Astrocyte (in vitro differentiated cells and primary cell): ENCODE data around the gene YWHAB. TPM values are rescaled to one million over a fixed set of nuclear protein-coding genes. Genes with fewer than 3 reads are reported as not detected.
"Not testable (repeated sequence)": the region's sequence is repeated elsewhere in the genome, so short reads cannot be mapped to it uniquely, and the experiment has no call there.

ENCODE experiments used
- DNase-seq: peaks from one replicate; pipeline ENCODE4 v3.0.0-alpha.2; 2010; ENCODE audit warnings: low read depth
- FAIRE-seq: peaks from 2 replicates; lab custom pipeline; 2011; peaks lifted over from hg19 to GRCh38; lab: Jason Lieb, UNC
- H2AFZ ChIP-seq: 2 replicates; pipeline ENCODE4 v1.6.0; 2012; ENCODE audit warnings: low read depth, low read length, inconsistent platforms
- H3K27ac ChIP-seq: 2 replicates; pipeline ENCODE4 v1.5.1; 2011; ENCODE audit warnings: low read depth, low read length, inconsistent platforms
- H3K27me3 ChIP-seq: 2 replicates; pipeline ENCODE4 v1.6.0; 2011; ENCODE audit warnings: low read length, inconsistent platforms; ENCODE audit not compliant: insufficient read depth
- H3K36me3 ChIP-seq: 2 replicates; pipeline ENCODE4 v1.5.1; 2011; ENCODE audit warnings: low read length, inconsistent platforms; ENCODE audit not compliant: insufficient read depth
- H3K4me1 ChIP-seq: 2 replicates; pipeline ENCODE4 v1.5.1; 2011; ENCODE audit warnings: low read length, inconsistent platforms; ENCODE audit not compliant: insufficient read depth
- H3K4me2 ChIP-seq: 2 replicates; pipeline ENCODE4 v1.6.0; 2012; ENCODE audit warnings: low read length, inconsistent platforms
- H3K4me3 ChIP-seq: 2 replicates; pipeline ENCODE4 v1.5.1; 2011; ENCODE audit warnings: low read depth, mild to moderate bottlenecking, low read length, inconsistent platforms; ENCODE audit not compliant: insufficient read depth
- H3K79me2 ChIP-seq: 2 replicates; pipeline ENCODE4 v1.6.0; 2012; ENCODE audit warnings: mild to moderate bottlenecking, low read length, inconsistent platforms; ENCODE audit not compliant: insufficient read depth
- H3K9ac ChIP-seq: 2 replicates; pipeline ENCODE4 v1.6.0; 2012; ENCODE audit warnings: mild to moderate bottlenecking, low read length, inconsistent platforms
- H3K9me3 ChIP-seq: 2 replicates; pipeline ENCODE4 v1.5.1; 2012; ENCODE audit warnings: low read depth, mild to moderate bottlenecking, low read length, inconsistent platforms; ENCODE audit not compliant: insufficient read depth
- H4K20me1 ChIP-seq: 2 replicates; pipeline ENCODE4 v1.6.0; 2012; ENCODE audit warnings: low read length, inconsistent platforms; ENCODE audit not compliant: insufficient read depth
- H3K27ac Mint-ChIP-seq: one replicate; pipeline ENCODE4 v1.8.0; 2021; ENCODE audit warnings: mild to moderate bottlenecking, mixed read lengths; ENCODE audit not compliant: unreplicated experiment
- H3K27me3 Mint-ChIP-seq: one replicate; pipeline ENCODE4 v1.8.0; 2021; ENCODE audit warnings: low read depth, mixed read lengths; ENCODE audit not compliant: unreplicated experiment
- H3K36me3 Mint-ChIP-seq: one replicate; pipeline ENCODE4 v1.8.0; 2021; ENCODE audit warnings: low read depth, mixed read lengths; ENCODE audit not compliant: unreplicated experiment
- H3K4me1 Mint-ChIP-seq: one replicate; pipeline ENCODE4 v1.8.0; 2021; ENCODE audit warnings: low read depth, mixed read lengths; ENCODE audit not compliant: unreplicated experiment
- H3K4me3 Mint-ChIP-seq: one replicate; pipeline ENCODE4 v1.8.0; 2021; ENCODE audit warnings: mild to moderate bottlenecking, moderate library complexity, mixed read lengths; ENCODE audit not compliant: unreplicated experiment
- H3K9me3 Mint-ChIP-seq: one replicate; pipeline ENCODE4 v1.8.0; 2021; ENCODE audit warnings: mild to moderate bottlenecking, mixed read lengths; ENCODE audit not compliant: unreplicated experiment
- CTCF ChIP-seq: IDR thresholded peaks from 2 replicates; pipeline ENCODE4 v1.5.1; 2011; ENCODE audit warnings: low read depth, mild to moderate bottlenecking, inconsistent platforms, low read length, moderate library complexity; ENCODE audit not compliant: insufficient read depth
- EZH2 ChIP-seq: IDR thresholded peaks from 2 replicates; pipeline ENCODE4 v1.6.1; 2012; ENCODE audit warnings: mild to moderate bottlenecking, low read length, inconsistent platforms; ENCODE audit not compliant: insufficient read depth
- total RNA-seq: library from RNA; stranded (reverse); gene quantifications from 2 replicates; pipeline ENCODE4 v1.2.1, GENCODE V29; 2021

Gene YWHAB
- total RNA-seq, 1 donor from 2014 or later: 236 TPM

DNA sequence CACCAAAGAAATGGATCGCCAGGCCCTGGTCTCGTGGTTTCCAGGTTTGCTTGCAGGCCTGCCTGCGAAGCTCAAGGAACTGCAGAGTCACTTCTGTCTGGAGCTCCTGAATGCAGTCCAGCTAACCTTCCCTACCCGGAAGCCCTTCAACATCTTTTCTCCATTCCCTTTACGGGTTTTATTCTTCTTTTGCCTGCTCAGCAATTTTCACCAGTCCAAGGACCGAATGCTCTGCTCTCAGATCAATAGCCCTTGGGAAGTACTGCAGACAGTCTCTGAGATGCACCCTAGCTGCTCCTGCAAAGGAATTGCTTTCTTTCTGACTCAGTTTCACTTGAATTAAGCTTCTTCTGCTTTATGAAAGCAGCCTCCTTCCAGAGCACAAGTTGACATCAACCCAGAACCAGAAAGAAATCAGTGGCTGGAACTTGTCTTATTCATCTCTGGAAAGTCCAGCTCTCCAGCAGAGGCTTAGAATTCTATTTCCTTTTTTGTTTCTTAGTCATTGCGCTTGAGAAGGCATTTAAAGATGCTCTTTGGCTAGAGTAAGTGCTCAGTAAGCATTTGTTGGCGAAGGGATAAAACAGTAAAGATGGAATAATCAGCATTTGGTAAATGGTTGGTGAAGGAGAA, 18.7 kb upstream of the YWHAB start:
- Mint-ChIP-seq H3K36me3 (no peaks in the 10 kb centered on the region), H3K4me1 (peaks cover 13% of the 10 kb centered on the region), H3K27me3 (peaks cover 9% of the 10 kb centered on the region), H3K4me3 (no peak overlapping the region), H3K9me3 (no peaks in the 10 kb centered on the region), H3K27ac (no peak overlapping the region)
- Histone ChIP-seq H2AFZ (no peak overlapping the region), H3K9me3 (no peaks in the 10 kb centered on the region), H3K36me3 (no peaks in the 10 kb centered on the region), H3K4me3 (no peak overlapping the region), H3K79me2 (no peaks in the 10 kb centered on the region), H4K20me1 (no peaks in the 10 kb centered on the region), H3K27ac (no peak overlapping the region), H3K27me3 (peaks cover 16% of the 10 kb centered on the region), H3K4me2 (peak overlapping the region; percentile 24), H3K4me1 (peaks cover 4% of the 10 kb centered on the region), H3K9ac (no peak overlapping the region)
- TF ChIP-seq EZH2 (no peak), CTCF (no peak)
- no peak for DNase-seq
- FAIRE-seq: no peak

GRCh38 chr20:44869471-44869870, 16.0 kb upstream of the YWHAB start:
- Histone ChIP-seq H2AFZ (no peak overlapping the region), H3K4me2 (no peak overlapping the region), H3K4me1 (no peaks in the 10 kb centered on the region), H3K79me2 (no peaks in the 10 kb centered on the region), H3K27ac (no peak overlapping the region), H3K4me3 (no peak overlapping the region), H3K27me3 (peaks cover 18% of the 10 kb centered on the region), H3K9me3 (no peaks in the 10 kb centered on the region), H3K36me3 (no peaks in the 10 kb centered on the region), H3K9ac (no peak overlapping the region), H4K20me1 (no peaks in the 10 kb centered on the region)
- DNase-seq: no peak
- Mint-ChIP-seq H3K9me3 (no peaks in the 10 kb centered on the region), H3K4me1 (peaks cover 8% of the 10 kb centered on the region), H3K27me3 (peaks cover 9% of the 10 kb centered on the region), H3K36me3 (no peaks in the 10 kb centered on the region), H3K27ac (no peak overlapping the region), H3K4me3 (no peak overlapping the region)
- TF ChIP-seq EZH2: no peak
- FAIRE-seq: no peak

DNA sequence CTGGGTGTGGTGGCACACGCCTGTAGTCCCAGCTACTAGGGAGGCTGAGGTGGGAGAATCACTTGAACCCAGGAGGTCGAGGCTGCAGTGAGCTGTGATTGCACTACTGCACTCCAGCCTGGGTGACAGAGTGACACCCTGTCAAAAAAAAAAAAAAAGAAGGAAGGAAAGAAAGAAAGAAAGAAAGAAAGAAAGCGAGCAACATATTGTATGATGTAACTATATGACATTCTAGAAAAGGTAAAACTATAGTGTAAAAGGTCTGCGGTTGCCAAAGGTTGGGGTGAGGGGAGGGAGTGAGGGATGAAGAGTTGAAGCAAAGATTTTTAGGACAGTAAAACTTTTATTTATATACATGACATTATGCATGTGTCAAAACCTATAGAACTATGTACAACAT, 3.1 kb upstream of the YWHAB start:
- H3K4me1 ChIP-seq, H3K9me3 Mint-ChIP-seq: not testable (repeated sequence)

More for the DNA sequence above, 3.1 kb upstream of the YWHAB start:
- H3K36me3 Mint-ChIP-seq, H3K27me3 Mint-ChIP-seq, H3K36me3 ChIP-seq, H3K27ac ChIP-seq, FAIRE-seq, H3K4me3 Mint-ChIP-seq, H3K9me3 ChIP-seq, H3K4me3 ChIP-seq, H3K27me3 ChIP-seq, H3K27ac Mint-ChIP-seq, H3K4me2 ChIP-seq, H3K9ac ChIP-seq, H3K4me1 Mint-ChIP-seq, H2AFZ ChIP-seq, DNase-seq: not testable (repeated sequence)
- H3K79me2 ChIP-seq: peaks cover 24% of the 10 kb centered on the region
- peaks cover 14% of the 10 kb centered on the region for H4K20me1 ChIP-seq
